HG03342 (cell line): ENCODE data around the gene SPI1.
"Not testable (repeated sequence)": the region's sequence is repeated elsewhere in the genome, so short reads cannot be mapped to it uniquely, and the experiment has no call there.

Experiments
- ATAC-seq: cut with Tn5 transposase; IDR thresholded peaks from one replicate; pipeline ENCODE4 v1.9.1; 2021; ENCODE audit warnings: mild to moderate bottlenecking, moderate library complexity; ENCODE audit not compliant: unreplicated experiment

The SPI1 gene

GRCh38 chr11:47328449-47329390 lies 49.6 kb downstream of the SPI1 start:
- ATAC-seq: no peak

GRCh38 chr11:47327949-47328348 lies 50.4 kb downstream of the SPI1 start:
- no peak for ATAC-seq

GRCh38 chr11:47327025-47327424 lies 51.3 kb downstream of the SPI1 start:
- ATAC-seq: no peak

GRCh38 chr11:47326198-47326597 lies 52.1 kb downstream of the SPI1 start:
- no peak for ATAC-seq

- no peak for ATAC-seq
Measured at GRCh38 chr11:47325271-47326041, 52.9 kb downstream of the SPI1 start.

- ATAC-seq: no peak
Measured at GRCh38 chr11:47324520-47324919, 53.8 kb downstream of the SPI1 start.

GRCh38 chr11:47318166-47318565 lies 60.2 kb downstream of the SPI1 start:
- ATAC-seq: no peak

- peak; percentile 64 for ATAC-seq
Measured at GRCh38 chr11:47317064-47317828, 61.1 kb downstream of the SPI1 start.

GRCh38 chr11:47316501-47316900 lies 61.8 kb downstream of the SPI1 start:
- ATAC-seq: not testable (repeated sequence)

- ATAC-seq: no peak
Measured at GRCh38 chr11:47314992-47315391, 63.4 kb downstream of the SPI1 start.

GRCh38 chr11:47308050-47308823 lies 70.1 kb downstream of the SPI1 start:
- ATAC-seq: no peak

- no peak for ATAC-seq
Measured at GRCh38 chr11:47306484-47306844, 71.9 kb downstream of the SPI1 start.

- no peak for ATAC-seq
Measured at GRCh38 chr11:47305734-47306483, 72.4 kb downstream of the SPI1 start.
